ENCODE measurements around the gene RAB40A.

Gene RAB40A

DNA sequence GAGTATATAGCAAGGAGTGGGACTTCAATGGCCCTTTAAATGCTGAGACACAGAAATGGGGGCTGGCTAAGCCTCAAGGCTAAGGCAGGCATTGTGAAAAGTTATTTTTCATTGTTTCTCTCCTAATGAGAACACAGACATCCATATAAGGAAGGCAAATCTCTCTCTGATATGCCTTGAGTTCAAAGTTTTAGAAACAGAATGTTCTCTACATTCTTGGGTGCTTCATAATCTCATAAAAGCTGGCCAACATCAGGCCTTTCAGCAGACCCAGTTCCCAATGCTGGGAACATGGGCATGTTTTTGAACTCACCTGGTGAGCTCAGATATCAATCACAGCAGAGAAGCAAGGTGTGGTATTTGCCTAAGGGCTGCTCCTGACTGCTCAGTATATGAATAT lies 19.4 kb upstream of the RAB40A start:
- ChIA-PET POLR2A (no interaction called here), CTCF (no interaction called here)
- TF ChIP-seq, protein P1, sequence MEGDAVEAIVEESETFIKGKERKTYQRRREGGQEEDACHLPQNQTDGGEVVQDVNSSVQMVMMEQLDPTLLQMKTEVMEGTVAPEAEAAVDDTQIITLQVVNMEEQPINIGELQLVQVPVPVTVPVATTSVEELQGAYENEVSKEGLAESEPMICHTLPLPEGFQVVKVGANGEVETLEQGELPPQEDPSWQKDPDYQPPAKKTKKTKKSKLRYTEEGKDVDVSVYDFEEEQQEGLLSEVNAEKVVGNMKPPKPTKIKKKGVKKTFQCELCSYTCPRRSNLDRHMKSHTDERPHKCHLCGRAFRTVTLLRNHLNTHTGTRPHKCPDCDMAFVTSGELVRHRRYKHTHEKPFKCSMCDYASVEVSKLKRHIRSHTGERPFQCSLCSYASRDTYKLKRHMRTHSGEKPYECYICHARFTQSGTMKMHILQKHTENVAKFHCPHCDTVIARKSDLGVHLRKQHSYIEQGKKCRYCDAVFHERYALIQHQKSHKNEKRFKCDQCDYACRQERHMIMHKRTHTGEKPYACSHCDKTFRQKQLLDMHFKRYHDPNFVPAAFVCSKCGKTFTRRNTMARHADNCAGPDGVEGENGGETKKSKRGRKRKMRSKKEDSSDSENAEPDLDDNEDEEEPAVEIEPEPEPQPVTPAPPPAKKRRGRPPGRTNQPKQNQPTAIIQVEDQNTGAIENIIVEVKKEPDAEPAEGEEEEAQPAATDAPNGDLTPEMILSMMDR (IDR thresholded peaks at IDR 0.05; ENCODE audit: control extremely low read depth, extremely low read depth, low read depth, missing control alignments) = no peak
- DNase-seq (ENCODE audit: extremely low spot score) = no peak

DNA sequence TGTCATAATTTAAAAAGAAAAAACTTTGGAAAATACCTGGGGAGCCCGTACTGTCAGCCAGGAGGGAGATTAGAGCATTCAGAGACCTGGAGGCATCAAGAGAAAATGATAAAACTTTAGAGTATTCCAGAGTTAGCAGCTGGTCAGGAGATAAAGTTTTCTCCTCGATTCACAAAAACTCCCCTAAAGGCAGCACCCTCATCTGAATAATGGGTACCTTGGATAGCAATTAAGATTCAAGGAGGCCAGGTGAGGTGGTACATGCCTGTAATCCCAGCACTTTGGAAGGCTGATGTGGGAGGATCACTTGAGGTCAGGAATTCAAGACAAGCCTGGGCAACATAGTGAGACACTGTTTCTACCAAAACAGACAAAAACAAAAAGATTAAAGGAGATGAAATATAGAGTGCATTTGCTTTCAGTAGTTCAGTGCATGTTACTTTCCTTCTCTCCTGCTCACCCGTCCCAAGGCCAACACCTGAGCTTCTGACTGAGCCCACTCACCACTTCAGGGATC lies 18.6 kb upstream of the RAB40A start:
- CTCF ChIA-PET = no interaction called here
- POLR2A ChIA-PET = no interaction called here
- TF ChIP-seq, protein P1 (IDR thresholded peaks at IDR 0.05; ENCODE audit: control extremely low read depth, extremely low read depth, low read depth, missing control alignments) = no peak
- DNase-seq (ENCODE audit: extremely low spot score) = no peak

DNA sequence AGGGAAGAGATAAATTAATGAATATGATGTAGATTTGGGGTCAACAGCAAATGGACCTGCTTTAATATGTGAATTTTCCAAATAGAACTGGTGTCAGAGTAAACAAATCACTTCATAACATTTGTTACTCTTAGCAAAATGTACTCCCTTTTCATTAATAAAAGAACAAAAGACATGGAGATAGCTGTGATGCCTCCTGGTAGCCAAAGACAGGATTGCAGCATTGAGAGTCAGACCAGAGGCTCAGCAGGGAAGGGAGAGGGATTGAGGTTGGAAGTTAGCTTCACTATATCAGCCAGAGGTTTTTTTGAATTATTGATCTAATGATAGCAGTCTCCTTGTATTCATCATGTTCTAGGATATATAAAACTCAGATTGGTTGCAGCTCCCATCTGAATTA lies 17.4 kb upstream of the RAB40A start:
- ChIA-PET POLR2A (no interaction called here), CTCF (no interaction called here)
- TF ChIP-seq, protein P1 (IDR thresholded peaks at IDR 0.05; ENCODE audit: control extremely low read depth, extremely low read depth, low read depth, missing control alignments) = no peak
- no peak for DNase-seq (ENCODE audit: extremely low spot score)

DNA sequence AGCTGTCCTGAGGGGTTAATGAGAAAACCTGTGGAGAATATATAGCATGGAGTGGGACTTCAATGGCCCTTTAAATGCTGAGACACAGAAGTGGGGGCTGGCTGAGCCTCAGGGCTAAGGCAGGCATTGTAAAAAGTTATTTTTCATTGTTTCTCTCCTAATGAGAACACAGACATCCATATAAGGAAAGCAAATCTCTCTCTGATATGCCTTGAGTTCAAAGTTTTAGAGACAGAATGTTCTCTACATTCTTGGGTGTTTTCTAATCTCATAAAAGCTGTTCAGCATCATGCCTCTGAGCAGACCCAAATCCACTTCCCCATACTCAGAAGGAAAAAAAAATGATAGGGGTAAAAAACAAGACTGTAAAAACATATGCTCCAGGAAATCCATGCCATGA lies 16.8 kb upstream of the RAB40A start:
- ChIA-PET POLR2A (no interaction called here), CTCF (no interaction called here)
- TF ChIP-seq, protein P1 (IDR thresholded peaks at IDR 0.05; ENCODE audit: control extremely low read depth, extremely low read depth, low read depth, missing control alignments) = no peak
- DNase-seq (ENCODE audit: extremely low spot score) = no peak

DNA sequence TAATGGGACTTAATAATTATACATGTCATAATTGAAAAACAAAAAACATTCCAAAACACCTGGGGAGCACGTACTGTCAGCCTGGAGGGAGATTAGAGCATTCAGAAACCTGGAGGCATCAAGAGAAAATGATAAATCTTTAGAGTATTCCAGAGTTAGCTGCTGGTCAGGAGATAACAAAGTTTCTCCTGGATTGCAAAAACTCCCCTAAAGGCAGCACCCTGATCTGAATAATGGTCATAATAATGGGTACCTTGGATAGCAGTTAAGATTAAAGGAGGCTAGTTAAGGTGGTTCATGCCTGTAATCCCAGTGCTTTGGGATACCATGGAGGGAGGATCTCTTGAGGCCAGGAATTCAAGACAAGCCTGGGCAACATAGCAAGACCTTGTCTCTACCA lies 15.9 kb upstream of the RAB40A start:
- no peak for DNase-seq (ENCODE audit: extremely low spot score)
- ChIA-PET POLR2A (no interaction called here), CTCF (no interaction called here)
- TF ChIP-seq, protein P1 (IDR thresholded peaks at IDR 0.05; ENCODE audit: control extremely low read depth, extremely low read depth, low read depth, missing control alignments) = no peak

DNA sequence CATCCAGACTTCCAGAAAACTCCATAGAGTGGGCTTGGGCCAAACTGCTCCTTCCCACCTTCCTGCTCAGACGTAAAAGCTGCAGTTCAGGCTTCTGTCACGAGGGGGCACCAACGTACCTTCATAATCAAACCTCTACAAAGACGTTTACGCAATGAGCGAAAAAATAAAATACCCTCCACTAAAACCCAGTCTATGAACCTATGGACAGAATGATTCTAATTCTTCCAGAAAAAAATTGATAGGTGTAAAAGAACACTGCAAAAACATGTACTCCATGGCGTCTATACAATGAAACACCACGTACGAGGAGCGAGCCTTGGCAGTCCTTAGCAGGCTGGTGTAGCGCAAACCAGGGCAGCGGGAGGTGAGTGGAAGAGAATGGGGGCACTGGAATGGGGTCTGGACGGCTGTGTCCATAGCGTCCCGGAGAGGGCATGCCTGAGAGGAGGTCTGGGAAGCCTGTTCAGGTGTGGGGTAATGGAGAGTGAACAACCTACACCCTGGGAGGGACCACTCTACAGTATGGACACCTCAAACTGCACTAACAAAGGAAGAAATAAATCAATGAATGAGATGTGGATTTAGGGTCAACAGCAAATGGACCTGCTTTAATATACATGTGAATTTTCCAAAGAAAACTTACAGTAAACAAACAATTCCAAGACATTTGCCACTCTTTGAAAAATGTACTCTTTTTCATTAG lies 14.4 kb upstream of the RAB40A start:
- ChIA-PET CTCF (interaction anchor here (0.9 to 1.2 kb wide), 8 partner anchors 9 to 265 kb away, joined by 3 to 5 read pairs (median 3); partner anchors contain the start of gene TMEM31), POLR2A (no interaction called here)
- peak; percentile 17 for DNase-seq (ENCODE audit: extremely low spot score)
- TF ChIP-seq, protein P1 (IDR thresholded peaks at IDR 0.05; ENCODE audit: control extremely low read depth, extremely low read depth, low read depth, missing control alignments) = peak; percentile 72
